ENCODE results near the gene ERBIN. TPM values are rescaled to one million over a fixed set of nuclear protein-coding genes. Genes with fewer than 3 reads are reported as not detected.

The ERBIN gene
- total RNA-seq, 1 experiment from 2014 or later: 27.1 TPM

DNA sequence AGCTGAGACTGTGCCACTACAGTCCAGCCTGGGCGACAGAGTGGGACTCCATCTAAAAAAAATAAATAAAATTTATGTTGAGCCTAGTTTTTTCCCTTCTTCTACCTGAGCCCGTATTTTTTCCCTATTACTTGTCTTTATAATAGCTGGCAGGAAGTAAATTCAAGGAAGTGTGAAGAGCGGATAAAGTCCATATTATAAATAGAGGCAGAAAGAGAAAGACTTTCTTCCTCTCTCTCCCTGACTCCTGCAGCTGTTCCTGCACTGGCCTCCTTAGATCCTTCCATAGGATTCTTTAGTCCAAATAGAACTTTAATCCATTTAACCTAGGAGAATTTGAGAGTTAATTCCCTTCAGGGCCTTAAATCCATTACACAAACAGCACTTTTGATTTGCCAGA is 10.3 kb upstream of the ERBIN start:
- no peak overlapping the region for H3K4me3 Mint-ChIP-seq
- CTCF ChIA-PET: no interaction called here
- TF ChIP-seq, protein P1, sequence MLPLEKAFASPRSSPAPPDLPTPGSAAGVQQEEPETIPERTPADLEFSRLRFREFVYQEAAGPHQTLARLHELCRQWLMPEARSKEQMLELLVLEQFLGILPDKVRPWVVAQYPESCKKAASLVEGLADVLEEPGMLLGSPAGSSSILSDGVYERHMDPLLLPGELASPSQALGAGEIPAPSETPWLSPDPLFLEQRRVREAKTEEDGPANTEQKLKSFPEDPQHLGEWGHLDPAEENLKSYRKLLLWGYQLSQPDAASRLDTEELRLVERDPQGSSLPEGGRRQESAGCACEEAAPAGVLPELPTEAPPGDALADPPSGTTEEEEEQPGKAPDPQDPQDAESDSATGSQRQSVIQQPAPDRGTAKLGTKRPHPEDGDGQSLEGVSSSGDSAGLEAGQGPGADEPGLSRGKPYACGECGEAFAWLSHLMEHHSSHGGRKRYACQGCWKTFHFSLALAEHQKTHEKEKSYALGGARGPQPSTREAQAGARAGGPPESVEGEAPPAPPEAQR (CRISPR knock-in tag; IDR thresholded peaks at IDR 0.05): no peak
- TF ChIP-seq NFATC4 (CRISPR knock-in tag; IDR thresholded peaks at IDR 0.05) (no peak), ZNF219 (CRISPR knock-in tag; IDR thresholded peaks at IDR 0.05; ENCODE audit: borderline replicate concordance) (no peak), ZNF232 (CRISPR knock-in tag; IDR thresholded peaks at IDR 0.05) (no peak), ZNF671 (CRISPR knock-in tag; IDR thresholded peaks at IDR 0.05) (no peak), NR2C2 (CRISPR knock-in tag; IDR thresholded peaks at IDR 0.05) (no peak), TEAD4 (CRISPR knock-in tag; IDR thresholded peaks at IDR 0.05) (no peak), JUN (CRISPR knock-in tag; IDR thresholded peaks at IDR 0.05) (no peak), SMAD4 (CRISPR knock-in tag; IDR thresholded peaks at IDR 0.05) (no peak), NR3C1 (CRISPR knock-in tag; conservative IDR thresholded peaks at IDR 0.05; ENCODE audit: low read depth) (no peak), ZNF512 (CRISPR knock-in tag; IDR thresholded peaks at IDR 0.05; ENCODE audit: borderline replicate concordance) (no peak), SP1 (CRISPR knock-in tag; conservative IDR thresholded peaks at IDR 0.05) (no peak), ESRRA (CRISPR knock-in tag; IDR thresholded peaks at IDR 0.05; ENCODE audit: borderline replicate concordance) (no peak), STAT6 (CRISPR knock-in tag; conservative IDR thresholded peaks at IDR 0.05; ENCODE audit: low read depth) (no peak), JAZF1 (CRISPR knock-in tag; IDR thresholded peaks at IDR 0.05) (no peak)
- TF ChIP-seq, protein P2, sequence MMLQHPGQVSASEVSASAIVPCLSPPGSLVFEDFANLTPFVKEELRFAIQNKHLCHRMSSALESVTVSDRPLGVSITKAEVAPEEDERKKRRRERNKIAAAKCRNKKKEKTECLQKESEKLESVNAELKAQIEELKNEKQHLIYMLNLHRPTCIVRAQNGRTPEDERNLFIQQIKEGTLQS (CRISPR knock-in tag; conservative IDR thresholded peaks at IDR 0.05): no peak
- TF ChIP-seq, protein P3, sequence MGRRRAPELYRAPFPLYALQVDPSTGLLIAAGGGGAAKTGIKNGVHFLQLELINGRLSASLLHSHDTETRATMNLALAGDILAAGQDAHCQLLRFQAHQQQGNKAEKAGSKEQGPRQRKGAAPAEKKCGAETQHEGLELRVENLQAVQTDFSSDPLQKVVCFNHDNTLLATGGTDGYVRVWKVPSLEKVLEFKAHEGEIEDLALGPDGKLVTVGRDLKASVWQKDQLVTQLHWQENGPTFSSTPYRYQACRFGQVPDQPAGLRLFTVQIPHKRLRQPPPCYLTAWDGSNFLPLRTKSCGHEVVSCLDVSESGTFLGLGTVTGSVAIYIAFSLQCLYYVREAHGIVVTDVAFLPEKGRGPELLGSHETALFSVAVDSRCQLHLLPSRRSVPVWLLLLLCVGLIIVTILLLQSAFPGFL (CRISPR knock-in tag; IDR thresholded peaks at IDR 0.05; ENCODE audit: borderline replicate concordance): no peak
- TF ChIP-seq, protein P4, sequence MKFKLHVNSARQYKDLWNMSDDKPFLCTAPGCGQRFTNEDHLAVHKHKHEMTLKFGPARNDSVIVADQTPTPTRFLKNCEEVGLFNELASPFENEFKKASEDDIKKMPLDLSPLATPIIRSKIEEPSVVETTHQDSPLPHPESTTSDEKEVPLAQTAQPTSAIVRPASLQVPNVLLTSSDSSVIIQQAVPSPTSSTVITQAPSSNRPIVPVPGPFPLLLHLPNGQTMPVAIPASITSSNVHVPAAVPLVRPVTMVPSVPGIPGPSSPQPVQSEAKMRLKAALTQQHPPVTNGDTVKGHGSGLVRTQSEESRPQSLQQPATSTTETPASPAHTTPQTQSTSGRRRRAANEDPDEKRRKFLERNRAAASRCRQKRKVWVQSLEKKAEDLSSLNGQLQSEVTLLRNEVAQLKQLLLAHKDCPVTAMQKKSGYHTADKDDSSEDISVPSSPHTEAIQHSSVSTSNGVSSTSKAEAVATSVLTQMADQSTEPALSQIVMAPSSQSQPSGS (CRISPR knock-in tag; IDR thresholded peaks at IDR 0.05; ENCODE audit: borderline replicate concordance, low read depth): no peak
- TF ChIP-seq, protein P5, sequence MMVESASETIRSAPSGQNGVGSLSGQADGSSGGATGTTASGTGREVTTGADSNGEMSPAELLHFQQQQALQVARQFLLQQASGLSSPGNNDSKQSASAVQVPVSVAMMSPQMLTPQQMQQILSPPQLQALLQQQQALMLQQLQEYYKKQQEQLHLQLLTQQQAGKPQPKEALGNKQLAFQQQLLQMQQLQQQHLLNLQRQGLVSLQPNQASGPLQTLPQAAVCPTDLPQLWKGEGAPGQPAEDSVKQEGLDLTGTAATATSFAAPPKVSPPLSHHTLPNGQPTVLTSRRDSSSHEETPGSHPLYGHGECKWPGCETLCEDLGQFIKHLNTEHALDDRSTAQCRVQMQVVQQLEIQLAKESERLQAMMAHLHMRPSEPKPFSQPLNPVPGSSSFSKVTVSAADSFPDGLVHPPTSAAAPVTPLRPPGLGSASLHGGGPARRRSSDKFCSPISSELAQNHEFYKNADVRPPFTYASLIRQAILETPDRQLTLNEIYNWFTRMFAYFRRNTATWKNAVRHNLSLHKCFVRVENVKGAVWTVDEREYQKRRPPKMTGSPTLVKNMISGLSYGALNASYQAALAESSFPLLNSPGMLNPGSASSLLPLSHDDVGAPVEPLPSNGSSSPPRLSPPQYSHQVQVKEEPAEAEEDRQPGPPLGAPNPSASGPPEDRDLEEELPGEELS (CRISPR knock-in tag; IDR thresholded peaks at IDR 0.05): no peak
- H3K27me3 Mint-ChIP-seq (ENCODE audit: low read depth): no peaks in the 10 kb centered on the region
- no peaks in the 10 kb centered on the region for H3K9me3 Mint-ChIP-seq
- H3K36me3 Mint-ChIP-seq: no peaks in the 10 kb centered on the region
- no peak overlapping the region for H3K27ac Mint-ChIP-seq
- no peak for ATAC-seq
- POLR2A ChIA-PET: no interaction called here
- peaks cover 3% of the 10 kb centered on the region; the same call in 1 of the 2 replicates for H3K4me1 Mint-ChIP-seq
- no peak for DNase-seq (ENCODE audit: low spot score)

Data from WTC11 (cell line).